Bronchial epithelial cell (primary cell): ENCODE results near the gene RBM20. TPM values are rescaled to one million over a fixed set of nuclear protein-coding genes. Genes with fewer than 3 reads are reported as not detected.

Source experiments
- DNase-seq: peaks from one replicate; pipeline ENCODE4 v3.0.0-alpha.2; 2010; ENCODE audit warnings: low read depth
- FAIRE-seq: peaks from 2 replicates; lab custom pipeline; 2011; peaks lifted over from hg19 to GRCh38; lab: Jason Lieb, UNC
- H3K27me3 ChIP-seq: 2 replicates; pipeline ENCODE4 v1.5.1; 2011; ENCODE audit warnings: low read length; ENCODE audit not compliant: control insufficient read depth, insufficient read depth
- H3K36me3 ChIP-seq: 2 replicates; pipeline ENCODE4 v1.5.1; 2011; ENCODE audit warnings: low read length; ENCODE audit not compliant: control insufficient read depth, insufficient read depth
- H3K4me3 ChIP-seq: 2 replicates; pipeline ENCODE4 v1.5.1; 2011; ENCODE audit warnings: mild to moderate bottlenecking, low read depth, low read length, control low read depth
- total RNA-seq: library from RNA; depleted of rRNA; stranded (reverse); fragments of >200 nt; gene quantifications from 2 replicates; pipeline ENCODE4 v1.2.1, GENCODE V29; 2014
- TF ChIP-seq, protein P1 (sequence below): IDR thresholded peaks from 2 replicates; pipeline ENCODE4 v1.5.1; 2011; ENCODE audit warnings: mild to moderate bottlenecking, moderate library complexity, low read length, control low read depth, inconsistent platforms; ENCODE audit not compliant: insufficient read depth, severe bottlenecking

The RBM20 gene
- total RNA-seq, 1 donor from 2014 or later, result not detected

DNA sequence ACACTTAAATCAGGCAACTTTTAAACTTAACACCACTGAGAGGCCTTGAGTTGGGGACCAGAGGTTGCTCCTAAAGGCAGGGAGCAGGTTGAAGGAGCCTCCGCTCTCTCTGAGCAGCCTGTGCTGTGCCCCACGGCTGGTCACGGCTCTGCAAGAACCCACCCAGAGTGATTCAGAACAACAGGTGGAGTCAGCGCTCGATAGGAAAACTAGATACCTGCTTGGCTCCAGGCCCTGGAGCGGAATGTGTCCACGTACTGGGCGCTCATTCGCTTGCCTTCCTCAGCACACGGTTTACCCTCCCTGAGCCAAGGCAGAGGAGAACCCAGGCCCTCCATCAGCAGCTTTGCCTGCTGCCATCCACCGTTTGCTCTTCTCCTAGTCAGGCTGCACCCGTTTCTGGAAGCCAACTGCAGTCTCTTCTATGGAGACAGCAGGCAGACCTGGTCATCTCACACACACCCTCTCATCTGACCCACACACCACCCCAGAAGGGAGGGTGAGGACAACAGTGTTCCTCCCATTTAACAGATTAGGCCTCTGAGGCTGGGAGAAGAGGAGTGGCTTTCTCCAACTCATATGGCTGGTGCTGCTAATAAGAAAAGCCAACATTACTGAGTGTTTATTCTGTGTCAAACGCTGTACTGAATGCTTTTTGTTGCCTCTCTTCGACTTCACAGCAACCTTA is 189.9 kb downstream of the RBM20 start:
- peak; percentile 60 for DNase-seq
- TF ChIP-seq, protein P1, sequence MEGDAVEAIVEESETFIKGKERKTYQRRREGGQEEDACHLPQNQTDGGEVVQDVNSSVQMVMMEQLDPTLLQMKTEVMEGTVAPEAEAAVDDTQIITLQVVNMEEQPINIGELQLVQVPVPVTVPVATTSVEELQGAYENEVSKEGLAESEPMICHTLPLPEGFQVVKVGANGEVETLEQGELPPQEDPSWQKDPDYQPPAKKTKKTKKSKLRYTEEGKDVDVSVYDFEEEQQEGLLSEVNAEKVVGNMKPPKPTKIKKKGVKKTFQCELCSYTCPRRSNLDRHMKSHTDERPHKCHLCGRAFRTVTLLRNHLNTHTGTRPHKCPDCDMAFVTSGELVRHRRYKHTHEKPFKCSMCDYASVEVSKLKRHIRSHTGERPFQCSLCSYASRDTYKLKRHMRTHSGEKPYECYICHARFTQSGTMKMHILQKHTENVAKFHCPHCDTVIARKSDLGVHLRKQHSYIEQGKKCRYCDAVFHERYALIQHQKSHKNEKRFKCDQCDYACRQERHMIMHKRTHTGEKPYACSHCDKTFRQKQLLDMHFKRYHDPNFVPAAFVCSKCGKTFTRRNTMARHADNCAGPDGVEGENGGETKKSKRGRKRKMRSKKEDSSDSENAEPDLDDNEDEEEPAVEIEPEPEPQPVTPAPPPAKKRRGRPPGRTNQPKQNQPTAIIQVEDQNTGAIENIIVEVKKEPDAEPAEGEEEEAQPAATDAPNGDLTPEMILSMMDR, result no peak
- peak; percentile 32 for FAIRE-seq

DNA sequence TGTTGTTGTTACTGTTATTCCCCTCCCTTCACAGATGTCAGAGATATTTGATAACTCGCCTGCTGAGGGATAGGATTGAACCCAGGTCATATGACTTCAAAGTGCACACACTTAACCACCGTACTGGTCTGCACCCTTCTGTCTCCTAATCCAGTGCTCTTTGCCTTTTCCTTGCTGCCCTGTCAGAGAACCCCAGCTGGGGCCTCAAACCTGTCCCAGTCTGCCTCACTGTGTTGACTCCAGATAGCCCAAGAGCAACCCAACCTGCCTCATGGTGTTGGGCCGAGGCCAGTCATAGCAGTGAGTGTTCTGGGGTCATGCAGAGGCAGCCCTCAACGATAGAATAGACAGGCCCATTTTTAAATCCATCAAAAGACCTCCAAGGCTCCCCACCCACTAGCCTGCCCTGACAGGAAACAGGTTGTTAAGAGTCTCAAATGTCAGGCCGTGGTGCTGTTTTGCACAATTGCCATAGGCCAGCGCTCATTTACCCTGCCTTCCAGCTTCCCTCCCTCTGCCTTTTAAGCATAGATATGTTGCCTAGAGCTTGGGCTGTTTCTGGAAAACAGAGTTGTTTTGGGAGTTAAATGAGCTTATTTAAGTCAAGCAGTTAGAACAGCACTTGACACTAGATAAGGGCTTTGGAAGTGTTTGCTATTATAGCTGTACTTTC is 190.6 kb downstream of the RBM20 start:
- no peak for FAIRE-seq
- H3K4me3 ChIP-seq, result no peak overlapping the region
- TF ChIP-seq, protein P1, result no peak
- no peaks in the 10 kb centered on the region for H3K36me3 ChIP-seq
- peak; percentile 76 for DNase-seq
- H3K27me3 ChIP-seq, result no peaks in the 10 kb centered on the region

More for the DNA sequence above, 189.9 kb downstream of the RBM20 start:
- Histone ChIP-seq H3K4me3 (no peak overlapping the region), H3K36me3 (no peaks in the 10 kb centered on the region), H3K27me3 (no peaks in the 10 kb centered on the region)

DNA sequence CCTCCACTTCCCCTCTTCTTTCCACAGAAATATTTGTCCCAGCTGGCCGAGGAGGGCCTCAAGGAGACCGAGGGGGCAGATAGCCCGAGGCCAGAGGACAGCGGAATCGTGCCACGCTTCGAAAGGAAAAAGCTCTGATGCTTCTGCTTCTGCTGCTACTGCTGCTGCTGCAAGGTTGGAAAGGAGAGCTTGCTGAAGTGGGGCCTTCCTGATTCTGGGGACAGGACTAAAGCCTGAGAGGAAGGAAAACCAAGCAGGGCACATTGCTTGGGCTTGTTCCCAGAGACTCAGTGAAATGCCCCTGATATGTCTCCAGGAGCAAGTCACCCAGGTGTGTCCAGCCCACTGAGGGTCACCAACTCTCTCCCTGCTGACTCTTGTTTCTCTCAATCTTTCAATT is 191.7 kb downstream of the RBM20 start:
- H3K4me3 ChIP-seq, result no peak overlapping the region
- FAIRE-seq (no peak), DNase-seq (no peak)
- H3K36me3 ChIP-seq, result no peaks in the 10 kb centered on the region
- TF ChIP-seq, protein P1, result no peak
- no peaks in the 10 kb centered on the region for H3K27me3 ChIP-seq

GRCh38 chr10:110836706-110837105 is 192.6 kb downstream of the RBM20 start:
- FAIRE-seq (no peak), DNase-seq (no peak)
- Histone ChIP-seq H3K36me3 (no peaks in the 10 kb centered on the region), H3K4me3 (no peak overlapping the region), H3K27me3 (no peaks in the 10 kb centered on the region)
- TF ChIP-seq, protein P1, result no peak

- FAIRE-seq (no peak), DNase-seq (no peak)
- H3K4me3 ChIP-seq, result no peak overlapping the region
- no peaks in the 10 kb centered on the region for H3K36me3 ChIP-seq
- H3K27me3 ChIP-seq, result no peaks in the 10 kb centered on the region
- TF ChIP-seq, protein P1, result no peak
Observed at GRCh38 chr10:110837418-110838171, 193.5 kb downstream of the RBM20 start.
